PFSK-1 (cell line): ENCODE results near the gene RBM20.

ENCODE experiments used
- FOXP2 ChIP-seq: optimal IDR thresholded peaks from 2 replicates; pipeline ENCODE3; 2011; ENCODE audit warnings: borderline replicate concordance, control low read depth, inconsistent platforms; ENCODE audit not compliant: insufficient read depth; ENCODE audit errors: extremely low read length, extremely low read depth
- POLR2AphosphoS5 ChIP-seq: IDR thresholded peaks from 2 replicates; pipeline ENCODE4 v1.6.1; 2012; ENCODE audit warnings: low read depth, mild to moderate bottlenecking, control low read depth, low read length, moderate library complexity
- SIN3A ChIP-seq: IDR thresholded peaks from 2 replicates; pipeline ENCODE4 v1.6.1; 2012; ENCODE audit warnings: mild to moderate bottlenecking, low read length, moderate library complexity, borderline replicate concordance; ENCODE audit not compliant: insufficient read depth
- TAF1 ChIP-seq: IDR thresholded peaks from 2 replicates; pipeline ENCODE4 v1.6.1; 2012; ENCODE audit warnings: low read length, control low read depth, borderline replicate concordance; ENCODE audit not compliant: insufficient read depth
- TF ChIP-seq, protein P1 (sequence below), 2 experiments: IDR thresholded peaks; 2 replicates each; pipeline versions ENCODE4 v1.6.1 to v1.8.0; 2011 to 2012; ENCODE audit warnings: low read depth in 2 of 2, low read length in 2 of 2, control low read depth in 1 of 2, inconsistent platforms in 1 of 2, mild to moderate bottlenecking in 1 of 2, moderate library complexity in 1 of 2; ENCODE audit not compliant: insufficient read depth in 1 of 2

RBM20 gene

DNA sequence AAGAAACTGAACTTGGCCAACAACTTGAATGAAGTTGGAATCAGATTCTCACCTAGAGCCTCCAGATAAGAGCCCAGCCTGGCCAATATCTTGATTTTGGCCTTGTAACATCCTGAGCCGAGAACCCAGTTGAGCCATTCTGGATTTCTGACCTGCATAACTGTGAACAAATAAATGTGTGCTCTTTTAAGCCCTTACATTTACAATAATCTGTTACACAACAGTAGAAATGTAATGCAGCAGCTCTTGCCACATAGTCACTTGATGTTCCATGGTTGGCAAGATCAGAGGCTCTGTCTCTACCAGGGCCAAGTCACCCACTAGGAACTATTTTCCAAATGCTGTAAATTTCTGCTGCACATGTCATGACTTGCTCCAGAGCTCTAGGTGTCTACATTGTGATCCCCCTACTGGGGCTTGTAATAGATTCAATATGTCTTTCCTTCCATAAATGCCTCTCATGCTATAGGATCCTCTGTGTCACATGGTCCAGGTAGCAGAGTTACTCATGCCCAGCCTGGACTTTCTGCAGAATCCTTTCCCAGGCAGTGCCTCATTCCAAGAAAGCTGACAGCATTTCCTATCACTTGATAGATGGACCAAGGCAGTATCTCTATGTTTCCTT is 11.4 kb upstream of the RBM20 start:
- TF ChIP-seq SIN3A (no peak), TAF1 (no peak)

DNA sequence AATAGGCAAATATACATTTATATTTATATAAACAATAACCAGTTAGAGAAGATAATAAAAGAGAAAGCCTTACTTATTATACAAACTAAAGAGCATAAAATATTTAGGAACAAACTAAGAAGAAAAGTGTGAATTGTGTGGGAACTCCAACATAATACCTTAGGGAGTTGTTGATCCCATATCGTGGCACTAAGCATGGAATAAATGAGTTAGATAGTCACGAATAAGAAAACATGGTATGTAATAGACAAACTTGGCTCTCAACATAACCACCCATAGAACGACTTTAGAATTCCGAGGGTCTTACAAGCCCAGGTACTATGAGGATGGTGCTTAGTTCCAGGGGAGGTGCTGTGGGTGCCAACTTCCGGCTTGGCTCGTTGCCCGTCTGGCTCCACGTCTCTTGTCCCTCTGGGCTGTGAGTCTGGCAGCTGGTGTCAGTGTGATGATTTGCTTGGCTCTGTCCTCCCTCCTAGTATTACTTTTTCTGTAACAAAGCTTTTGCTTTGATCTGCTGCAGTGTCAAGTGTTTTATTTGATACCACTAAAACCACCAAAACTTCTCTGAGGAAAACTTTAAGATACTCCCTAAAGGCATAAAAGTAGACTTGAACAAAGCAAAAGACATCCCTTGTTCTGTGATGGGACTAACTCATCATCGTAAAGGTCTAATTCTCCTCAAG is 9.5 kb upstream of the RBM20 start:
- TF ChIP-seq POLR2AphosphoS5 = no peak
- TF ChIP-seq, protein P1, sequence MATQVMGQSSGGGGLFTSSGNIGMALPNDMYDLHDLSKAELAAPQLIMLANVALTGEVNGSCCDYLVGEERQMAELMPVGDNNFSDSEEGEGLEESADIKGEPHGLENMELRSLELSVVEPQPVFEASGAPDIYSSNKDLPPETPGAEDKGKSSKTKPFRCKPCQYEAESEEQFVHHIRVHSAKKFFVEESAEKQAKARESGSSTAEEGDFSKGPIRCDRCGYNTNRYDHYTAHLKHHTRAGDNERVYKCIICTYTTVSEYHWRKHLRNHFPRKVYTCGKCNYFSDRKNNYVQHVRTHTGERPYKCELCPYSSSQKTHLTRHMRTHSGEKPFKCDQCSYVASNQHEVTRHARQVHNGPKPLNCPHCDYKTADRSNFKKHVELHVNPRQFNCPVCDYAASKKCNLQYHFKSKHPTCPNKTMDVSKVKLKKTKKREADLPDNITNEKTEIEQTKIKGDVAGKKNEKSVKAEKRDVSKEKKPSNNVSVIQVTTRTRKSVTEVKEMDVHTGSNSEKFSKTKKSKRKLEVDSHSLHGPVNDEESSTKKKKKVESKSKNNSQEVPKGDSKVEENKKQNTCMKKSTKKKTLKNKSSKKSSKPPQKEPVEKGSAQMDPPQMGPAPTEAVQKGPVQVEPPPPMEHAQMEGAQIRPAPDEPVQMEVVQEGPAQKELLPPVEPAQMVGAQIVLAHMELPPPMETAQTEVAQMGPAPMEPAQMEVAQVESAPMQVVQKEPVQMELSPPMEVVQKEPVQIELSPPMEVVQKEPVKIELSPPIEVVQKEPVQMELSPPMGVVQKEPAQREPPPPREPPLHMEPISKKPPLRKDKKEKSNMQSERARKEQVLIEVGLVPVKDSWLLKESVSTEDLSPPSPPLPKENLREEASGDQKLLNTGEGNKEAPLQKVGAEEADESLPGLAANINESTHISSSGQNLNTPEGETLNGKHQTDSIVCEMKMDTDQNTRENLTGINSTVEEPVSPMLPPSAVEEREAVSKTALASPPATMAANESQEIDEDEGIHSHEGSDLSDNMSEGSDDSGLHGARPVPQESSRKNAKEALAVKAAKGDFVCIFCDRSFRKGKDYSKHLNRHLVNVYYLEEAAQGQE (IDR thresholded peaks at IDR 0.05; ENCODE audit: insufficient read depth in 1 of 2, low read depth in 2 of 2, low read length in 2 of 2) = no peak
- TF ChIP-seq FOXP2 = no peak
- no peak for TF ChIP-seq SIN3A
- no peak for TF ChIP-seq TAF1

DNA sequence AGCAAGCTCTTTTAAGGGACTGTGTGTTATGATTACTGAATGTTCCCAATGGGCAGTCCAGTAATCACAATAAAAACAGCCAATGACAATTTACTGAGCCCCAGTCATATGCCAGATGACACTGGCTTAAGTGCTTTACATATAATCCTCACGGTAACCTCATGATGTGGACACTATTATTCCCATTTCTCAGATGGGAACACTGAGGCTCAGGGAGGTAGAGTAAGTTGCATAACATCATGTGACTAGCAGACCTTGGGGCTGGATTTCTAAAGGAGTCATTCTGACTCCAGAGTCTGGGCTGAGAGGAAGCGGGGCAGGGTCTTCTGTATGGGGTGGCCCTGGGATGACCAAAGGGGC is 7.6 kb upstream of the RBM20 start:
- TF ChIP-seq TAF1 (no peak), POLR2AphosphoS5 (no peak), FOXP2 (no peak), SIN3A (no peak)
- TF ChIP-seq, protein P1 (IDR thresholded peaks at IDR 0.05; ENCODE audit: insufficient read depth in 1 of 2, low read depth in 2 of 2, low read length in 2 of 2) = no peak

DNA sequence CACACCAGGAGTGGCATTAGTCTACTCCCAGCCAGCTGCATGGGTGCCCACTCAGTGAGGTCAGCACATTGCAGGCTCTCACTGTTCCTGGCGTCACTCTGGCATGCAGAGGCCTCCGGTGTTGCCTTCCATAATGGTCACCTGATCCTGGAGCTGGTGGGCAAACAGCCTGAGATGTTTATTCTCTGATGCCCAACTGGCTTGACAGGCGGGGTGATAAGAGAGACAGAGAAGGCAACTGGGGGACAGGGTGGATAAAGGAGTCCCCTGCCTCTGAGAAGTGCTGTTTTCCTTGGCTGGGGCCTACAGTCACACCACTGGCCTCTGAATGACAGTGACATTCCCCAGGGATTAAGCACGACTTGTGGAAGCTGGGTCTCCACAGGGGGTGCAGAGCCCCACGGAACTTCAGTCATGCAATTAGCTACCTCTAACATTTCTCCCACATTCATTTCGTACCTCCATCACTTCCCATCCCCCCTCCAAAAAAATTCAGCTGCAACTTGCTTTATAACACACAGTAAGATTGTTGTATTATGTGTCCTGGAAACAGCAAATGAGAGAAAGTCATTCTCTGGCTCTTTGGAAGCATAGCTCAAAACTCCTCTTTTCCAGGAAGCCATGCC is 7.1 kb upstream of the RBM20 start:
- TF ChIP-seq SIN3A (no peak), FOXP2 (no peak), TAF1 (no peak), POLR2AphosphoS5 (no peak)
- TF ChIP-seq, protein P1 (IDR thresholded peaks at IDR 0.05; ENCODE audit: insufficient read depth in 1 of 2, low read depth in 2 of 2, low read length in 2 of 2) = no peak

DNA sequence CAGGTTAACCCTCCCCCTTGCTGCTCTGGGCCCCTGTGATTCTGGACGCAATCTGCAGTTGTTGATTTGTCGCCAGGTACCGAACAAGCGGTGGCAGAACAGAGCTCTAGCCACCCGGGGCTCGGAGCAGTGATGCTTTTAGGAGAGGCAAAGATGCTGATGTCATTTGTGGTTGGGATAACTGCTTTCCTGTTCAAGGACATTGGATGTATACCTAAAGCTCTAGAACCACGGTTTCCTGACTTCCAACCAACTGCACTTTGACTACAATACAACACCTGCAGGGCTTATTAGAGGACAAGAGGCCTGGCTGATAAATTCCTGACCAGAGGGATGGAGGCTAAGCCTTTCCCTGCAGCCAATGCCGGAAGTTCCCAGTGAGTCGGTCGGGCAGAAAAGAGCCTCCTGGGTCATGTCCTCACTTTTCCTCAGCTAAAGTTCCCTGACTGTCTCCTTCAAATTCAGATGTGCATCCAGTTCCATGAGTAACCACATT is 6.5 kb upstream of the RBM20 start:
- TF ChIP-seq FOXP2 = no peak
- TF ChIP-seq SIN3A = no peak

DNA sequence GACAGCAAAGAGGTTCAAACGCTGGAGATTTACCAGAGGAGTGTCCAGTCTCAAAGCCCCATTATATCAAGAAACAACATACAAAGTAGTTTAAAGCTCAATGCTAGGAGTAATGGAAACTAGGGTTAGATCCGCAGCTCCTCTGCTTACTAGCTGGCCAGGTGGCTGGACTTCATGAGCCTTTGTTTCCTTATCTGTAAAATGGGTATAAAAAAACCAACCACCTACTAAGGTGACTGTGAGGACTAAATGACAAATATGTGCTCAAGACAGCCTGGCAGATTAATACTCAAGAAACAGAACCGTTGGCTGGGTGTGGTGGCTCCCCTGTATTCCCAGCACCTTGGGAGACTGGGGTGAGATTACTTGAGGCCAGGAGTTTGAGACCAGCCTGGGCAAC is 5.8 kb upstream of the RBM20 start:
- TF ChIP-seq, protein P1 (IDR thresholded peaks at IDR 0.05; ENCODE audit: insufficient read depth in 1 of 2, low read depth in 2 of 2, low read length in 2 of 2) = no peak
- no peak for TF ChIP-seq TAF1
- no peak for TF ChIP-seq SIN3A
- no peak for TF ChIP-seq POLR2AphosphoS5
- no peak for TF ChIP-seq FOXP2
